HT-29 (cell line): ENCODE results near the gene GLOD4. TPM values are rescaled to one million over a fixed set of nuclear protein-coding genes. Genes with fewer than 3 reads are reported as not detected.
"Not testable (repeated sequence)": the region's sequence is repeated elsewhere in the genome, so short reads cannot be mapped to it uniquely, and the experiment has no call there.

ENCODE experiments used
- DNase-seq: peaks from one replicate; pipeline ENCODE4 v3.0.0-alpha.2; 2015; ENCODE audit warnings: low spot score
- total RNA-seq: library from RNA; depleted of rRNA; stranded (reverse); fragments of >200 nt; shearing (Covaris generic); gene quantifications from 2 replicates; pipeline ENCODE4 v1.2.3, GENCODE V29; 2014

GLOD4 gene
- total RNA-seq, 1 experiment from 2014 or later, result 22.8 TPM

DNA sequence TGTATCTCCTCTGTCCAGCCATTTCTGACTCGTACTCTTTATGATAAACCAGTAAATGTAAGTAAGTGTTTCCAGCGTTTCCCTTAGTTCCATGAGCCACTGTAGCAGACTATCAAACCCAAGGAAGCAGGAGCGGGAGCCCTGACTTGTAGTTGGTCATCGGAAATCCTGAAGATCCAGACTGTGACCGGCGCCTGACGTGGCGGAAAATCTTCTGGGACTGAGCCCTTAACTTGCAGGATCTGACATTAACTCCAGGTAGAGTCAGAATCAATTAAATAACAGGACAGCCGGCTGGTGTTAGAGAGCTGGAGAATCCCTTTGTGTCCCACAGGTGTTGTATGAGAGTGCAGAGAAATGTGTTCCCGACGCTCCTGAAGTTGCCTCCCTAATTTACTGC lies 4.0 kb downstream of the GLOD4 start:
- DNase-seq, result no peak

DNA sequence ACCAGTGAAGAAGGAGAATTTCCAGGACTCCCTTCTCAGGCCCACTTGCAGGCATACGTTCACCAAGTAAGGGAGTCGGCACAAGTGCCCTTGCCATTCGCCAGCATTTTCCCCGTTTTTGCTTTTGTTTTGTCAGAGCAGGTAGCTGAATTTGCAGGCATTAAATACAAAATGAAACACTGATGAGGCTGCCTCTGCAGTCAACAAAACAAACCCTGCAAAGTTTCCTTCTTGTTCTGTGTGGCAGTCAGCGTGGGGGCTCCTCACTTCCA lies 7.8 kb downstream of the GLOD4 start:
- DNase-seq, result no peak

DNA sequence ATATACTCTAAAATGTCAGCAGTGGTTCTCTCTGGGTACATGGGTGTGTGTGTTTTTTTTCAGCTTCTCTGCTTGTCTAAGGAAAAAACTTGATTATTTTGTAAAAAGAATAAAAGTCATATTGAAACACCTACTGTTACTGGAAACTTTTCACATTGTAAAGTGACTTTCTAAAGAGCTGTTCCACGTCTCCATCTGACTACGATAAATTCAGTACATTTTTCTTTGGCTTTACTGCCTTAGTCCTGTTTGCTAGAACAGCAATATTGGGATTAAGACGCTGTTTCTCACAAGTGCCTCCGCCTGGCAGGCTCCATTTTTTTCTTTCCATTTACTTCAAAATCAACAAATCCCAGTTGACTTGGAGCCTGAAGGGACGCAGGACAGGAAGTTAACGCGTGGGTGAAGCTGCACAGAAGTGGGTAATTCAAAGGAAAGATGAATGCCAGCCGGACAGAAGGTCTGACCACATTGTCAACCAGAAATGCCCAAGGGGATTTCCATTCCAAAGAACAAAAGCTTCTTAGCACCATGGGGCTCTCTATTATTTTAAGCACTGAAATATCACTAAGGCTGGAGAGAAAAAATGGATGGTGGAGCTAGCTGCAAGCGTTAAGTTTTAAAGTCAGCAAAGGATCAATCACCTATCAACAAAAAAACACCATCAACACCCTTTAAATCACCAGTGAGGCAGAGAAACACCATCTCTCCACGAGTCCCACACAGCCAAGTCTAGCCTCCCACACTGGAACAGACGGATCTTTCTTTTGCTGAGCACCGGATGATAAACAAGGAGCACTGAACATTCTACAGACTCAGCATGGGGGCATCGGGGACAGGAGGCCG lies 8.4 kb downstream of the GLOD4 start:
- DNase-seq, result no peak

DNA sequence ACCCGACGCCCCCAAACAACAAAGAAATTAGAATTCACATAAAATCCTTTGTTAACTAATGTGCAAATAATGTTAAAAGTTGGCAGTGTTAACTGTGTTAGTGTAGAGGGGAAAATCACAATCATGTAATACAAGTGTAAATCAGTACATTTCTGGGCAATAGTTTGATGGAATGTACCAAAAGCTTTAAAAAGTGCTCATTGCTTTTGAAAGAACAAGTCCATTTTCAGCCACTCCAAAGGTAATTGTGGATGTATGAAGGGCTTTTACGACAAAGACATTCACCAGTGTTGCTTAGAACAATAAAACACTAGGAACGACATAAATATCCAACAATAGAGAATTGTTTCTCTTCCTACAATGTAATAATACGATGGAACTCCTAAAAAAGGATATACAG lies 9.1 kb downstream of the GLOD4 start:
- DNase-seq, result no peak

DNA sequence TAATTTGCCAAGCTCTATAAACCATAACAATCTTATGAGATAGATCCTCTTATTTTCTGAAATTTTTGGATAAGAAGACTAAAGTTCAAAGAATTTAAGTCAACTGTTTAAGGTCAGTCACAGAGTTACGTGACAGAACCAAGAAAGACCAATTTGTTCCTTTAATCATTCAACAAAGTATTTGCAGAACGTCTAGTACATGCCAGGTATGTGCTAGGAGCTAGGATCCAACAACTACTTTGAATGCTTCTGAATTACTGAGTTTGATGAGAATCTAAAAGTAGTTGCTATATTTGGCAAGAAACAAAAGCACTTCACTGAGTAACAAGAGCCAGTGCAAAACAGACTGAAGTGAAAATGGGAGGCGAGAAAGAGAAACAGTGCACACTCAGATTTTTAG lies 15.0 kb downstream of the GLOD4 start:
- no peak for DNase-seq

DNA sequence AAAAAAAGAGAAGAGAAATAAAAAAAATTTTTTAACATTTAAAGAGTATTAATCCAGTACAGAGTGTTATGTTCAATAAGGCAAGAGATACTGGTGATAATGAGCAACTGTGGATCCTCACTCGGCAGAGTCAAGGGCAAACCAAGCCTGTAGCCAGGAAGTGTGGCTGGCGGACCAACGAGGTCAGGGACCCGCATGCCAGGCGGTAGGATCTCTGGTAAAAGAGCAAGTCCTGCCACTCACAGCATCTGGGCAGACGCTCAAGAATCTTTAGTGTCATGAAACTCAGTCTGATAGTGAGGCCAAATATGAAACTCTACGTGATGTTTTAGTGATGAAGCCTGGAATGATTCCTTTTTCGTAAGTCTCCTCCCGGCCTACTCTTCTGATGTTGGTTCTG lies 21.7 kb downstream of the GLOD4 start:
- no peak for DNase-seq

DNA sequence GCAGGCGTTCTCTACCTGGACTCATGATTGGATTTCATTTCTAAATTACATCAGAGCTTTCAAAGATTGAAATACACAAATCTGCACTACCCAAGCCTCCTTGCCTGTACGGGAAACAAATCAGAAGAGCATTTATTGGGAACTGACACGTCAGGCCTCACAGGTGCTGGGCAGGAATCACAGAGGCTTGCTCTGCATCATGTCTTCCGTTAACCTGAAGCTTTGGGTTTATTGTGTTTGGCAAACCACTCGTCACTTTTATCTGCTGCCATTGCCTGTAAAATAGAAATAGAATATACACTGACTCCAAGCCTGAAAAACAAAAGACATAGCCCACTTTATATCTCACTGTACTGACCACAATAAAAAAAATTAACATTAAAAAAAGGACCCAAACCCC lies 22.1 kb downstream of the GLOD4 start:
- no peak for DNase-seq

DNA sequence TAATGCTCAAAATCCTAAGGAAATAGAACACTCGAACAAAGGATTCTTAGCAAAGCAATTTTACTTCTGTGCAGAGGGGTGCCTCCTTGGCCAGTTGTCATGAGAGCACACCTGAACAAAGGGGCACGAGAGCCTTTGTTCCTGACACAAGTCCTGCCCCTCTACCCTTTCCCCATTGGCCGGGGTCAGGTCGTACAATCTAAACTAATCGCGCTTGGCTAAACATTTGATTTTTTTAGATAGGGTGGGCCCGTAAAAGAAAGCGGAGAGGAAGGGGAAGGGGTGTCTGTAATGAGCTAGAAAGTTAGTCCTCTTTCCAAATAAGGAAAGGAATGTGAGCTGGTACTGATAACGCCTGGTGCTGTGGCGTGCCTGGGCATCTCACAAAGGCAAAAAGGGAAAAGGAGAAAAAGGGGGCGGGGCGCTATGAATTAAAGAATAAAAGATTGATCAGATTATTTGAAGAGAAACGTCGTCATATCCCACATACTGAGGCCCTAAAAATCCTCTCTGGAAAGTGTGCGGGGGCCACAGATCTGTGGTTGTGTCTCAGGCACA lies 26.0 kb downstream of the GLOD4 start:
- DNase-seq, result not testable (repeated sequence)

DNA sequence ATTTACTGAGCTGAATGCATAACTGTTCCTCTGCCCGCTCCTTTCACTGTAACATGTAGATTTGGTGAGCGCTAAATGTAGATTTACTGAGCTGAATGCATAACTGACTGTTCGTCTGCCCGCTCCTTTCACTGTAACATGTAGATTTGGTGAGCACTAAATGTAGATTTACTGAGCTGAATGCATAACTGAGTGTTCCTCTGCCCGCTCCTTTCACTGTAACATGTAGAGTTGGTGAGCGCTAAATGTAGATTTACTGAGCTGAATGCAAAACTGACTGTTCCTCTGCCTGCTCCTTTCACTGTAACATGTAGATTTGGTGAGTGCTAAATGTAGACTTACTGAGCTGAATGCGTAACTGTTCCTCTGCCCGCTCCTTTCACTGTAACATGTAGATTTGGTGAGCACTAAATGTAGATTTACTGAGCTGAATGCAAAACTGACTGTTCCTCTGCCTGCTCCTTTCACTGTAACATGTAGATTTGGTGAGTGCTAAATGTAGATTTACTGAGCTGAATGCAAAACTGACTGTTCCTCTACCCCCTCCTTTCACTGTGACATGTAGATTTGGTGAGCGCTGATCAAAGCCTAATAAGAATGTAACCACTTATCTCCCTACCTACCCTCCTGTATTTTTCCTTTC lies 26.6 kb downstream of the GLOD4 start:
- DNase-seq, result not testable (repeated sequence)

DNA sequence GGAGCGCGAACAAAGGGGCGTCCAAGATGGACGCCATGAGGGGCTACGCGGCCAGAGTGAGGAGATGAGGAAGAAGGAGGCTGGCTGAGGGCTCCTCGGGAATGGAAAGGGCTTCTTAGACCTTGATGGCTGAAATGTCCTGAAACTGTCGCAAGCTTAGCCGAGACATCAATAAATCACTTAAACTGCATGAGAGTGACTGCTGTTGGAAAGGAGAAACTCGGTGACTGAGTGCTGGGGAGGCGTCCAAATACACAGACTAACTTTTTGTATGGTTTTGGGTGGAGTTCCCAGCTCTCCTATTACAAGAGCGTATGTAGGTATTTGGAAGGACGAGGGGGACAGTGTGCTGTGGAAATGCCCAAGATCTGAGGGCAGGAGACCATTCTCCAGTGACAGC lies 28.7 kb downstream of the GLOD4 start:
- no peak for DNase-seq

DNA sequence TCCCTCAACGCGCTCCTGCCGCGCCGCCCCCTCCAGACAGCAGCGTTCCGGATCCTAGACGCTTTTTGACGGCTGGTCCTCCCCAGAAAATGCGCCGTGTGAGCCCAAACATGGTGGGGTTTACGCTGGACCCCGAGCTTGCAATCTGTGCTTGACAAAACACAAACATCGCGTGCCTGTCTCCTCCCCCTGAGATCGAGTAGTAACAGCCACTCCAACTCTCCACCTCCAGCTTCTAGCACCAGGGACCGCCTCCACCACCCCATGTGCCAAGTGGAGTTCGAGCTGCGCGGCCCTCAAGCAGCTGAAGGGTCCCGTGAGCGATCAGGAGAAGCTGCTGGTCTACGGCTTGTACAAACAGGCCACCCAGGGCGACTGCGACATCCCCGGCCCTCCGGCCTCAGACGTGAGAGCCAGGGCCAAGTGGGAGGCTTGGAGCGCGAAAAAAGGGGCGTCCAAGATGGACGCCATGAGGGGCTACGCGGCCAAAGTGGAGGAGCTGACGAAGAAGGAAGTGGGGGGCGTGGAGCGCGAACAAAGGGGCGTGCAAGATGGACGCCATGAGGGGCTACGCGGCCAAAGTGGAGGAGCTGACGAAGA lies 29.4 kb downstream of the GLOD4 start:
- no peak for DNase-seq

DNA sequence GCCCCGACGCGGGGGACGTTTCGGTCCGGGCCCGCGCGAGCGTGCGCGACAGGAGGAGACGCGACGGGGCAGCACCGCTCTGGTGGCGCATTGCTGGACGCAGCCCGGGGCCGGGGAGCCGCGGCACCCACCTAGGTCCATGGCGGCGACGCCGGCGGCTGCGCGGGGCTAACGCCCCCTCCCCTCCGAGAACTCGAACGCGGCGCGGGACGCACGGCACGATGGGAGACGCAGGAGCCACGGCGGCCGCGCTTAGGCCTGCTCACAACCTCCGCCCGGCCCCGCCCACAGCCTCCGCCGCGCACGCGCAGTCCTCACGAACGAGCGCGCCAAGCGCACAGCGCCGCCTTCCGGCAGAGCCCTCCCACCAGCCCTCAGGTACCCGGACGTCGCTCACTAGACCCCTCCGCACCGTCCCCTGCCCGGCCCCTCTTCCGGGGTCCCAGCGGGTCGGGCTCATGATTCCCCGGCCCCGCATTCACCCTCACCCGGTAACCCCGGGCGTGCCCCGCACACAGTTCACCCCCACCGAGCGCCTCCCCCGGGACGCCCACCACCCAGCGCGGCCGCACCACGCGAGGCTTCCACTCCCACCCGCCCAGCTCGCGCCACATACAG lies 30.0 kb downstream of the GLOD4 start, which contains the start of gene GEMIN4:
Gene GEMIN4, minus strand, starts transcription at position 263 of the 618 bp plus-strand sequence. Its CDS starts 122 bp downstream, at position 141.
- peak; percentile 84 for DNase-seq

DNA sequence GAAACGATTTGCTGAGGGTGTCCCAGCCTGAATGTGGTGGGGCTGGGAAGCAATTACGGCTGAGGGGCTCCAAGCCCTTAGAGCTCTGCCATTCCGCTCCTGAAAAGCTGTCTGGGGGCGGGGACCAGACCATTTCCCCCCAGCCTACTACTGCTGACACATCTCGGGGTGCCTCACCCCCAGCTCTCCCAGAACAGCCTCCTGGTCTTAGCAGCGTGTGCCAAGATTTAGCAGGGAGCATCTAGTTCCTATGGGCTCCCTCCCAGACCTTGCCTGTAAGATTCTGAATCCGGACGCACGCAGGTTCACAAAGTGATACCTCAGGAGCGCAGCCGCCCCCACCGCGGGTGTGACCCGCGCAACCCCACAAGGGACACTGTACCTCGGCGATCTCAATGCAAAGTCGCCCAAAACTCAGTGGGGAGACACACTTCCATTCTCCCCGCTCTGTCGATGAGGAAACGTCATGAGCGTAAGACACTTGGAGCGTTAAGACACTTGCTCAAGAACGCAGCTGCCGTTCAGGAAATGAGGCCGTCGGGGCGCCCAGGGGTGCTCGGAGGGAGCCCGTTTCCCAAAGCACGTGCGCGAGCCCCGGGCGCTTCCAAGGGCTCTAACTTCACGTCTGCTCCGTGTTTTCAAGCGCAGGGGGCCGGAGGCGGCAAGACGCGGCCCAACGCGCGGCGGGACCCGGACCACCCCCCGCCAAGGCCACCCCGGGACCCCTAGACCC lies 30.6 kb downstream of the GLOD4 start:
- peak; percentile 47 for DNase-seq

DNA sequence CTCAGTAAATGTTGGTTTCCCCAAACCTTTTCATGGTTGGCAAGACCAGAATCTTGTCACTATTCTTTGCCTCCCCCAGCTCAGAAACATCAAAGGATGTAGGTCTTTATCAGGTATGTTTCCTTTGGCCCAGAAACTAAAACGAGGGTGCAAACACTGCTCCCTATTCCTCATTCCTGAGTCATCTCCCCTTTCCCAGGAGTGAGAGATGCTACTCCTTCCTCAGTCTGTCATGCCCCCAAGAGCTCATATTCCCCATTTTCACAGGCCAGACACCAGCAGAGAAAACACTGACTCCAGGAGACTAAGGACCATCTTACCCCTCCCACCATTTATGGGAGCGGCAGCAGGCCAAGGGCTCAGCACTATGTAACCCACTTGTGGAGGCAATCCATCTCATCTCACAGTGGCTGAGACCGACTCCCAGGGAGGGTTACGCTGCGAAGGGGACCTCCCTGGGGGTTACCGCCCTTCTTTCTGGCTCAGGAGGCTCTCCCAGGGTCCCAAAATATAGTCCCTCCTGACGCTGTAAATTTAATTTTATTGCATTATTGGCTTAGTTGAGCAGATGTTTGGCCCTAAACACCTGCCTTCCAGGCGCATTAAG lies 31.5 kb downstream of the GLOD4 start:
- no peak for DNase-seq

DNA sequence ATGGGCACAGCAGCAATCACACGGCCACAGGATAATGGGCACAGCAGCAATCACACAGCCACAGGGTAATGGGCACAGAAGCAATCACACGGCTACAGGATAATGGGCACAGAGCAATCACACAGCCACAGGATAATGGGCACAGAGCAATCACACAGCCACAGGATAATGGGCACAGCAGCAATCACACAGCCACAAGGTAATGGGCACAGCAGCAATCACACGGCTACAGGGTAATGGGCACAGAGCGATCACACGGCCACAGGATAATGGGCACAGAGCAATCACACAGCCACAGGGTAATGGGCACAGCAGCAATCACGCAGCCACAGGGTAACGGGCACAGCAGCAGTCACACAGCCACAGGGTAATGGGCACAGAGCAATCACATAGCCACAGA lies 32.7 kb downstream of the GLOD4 start:
- DNase-seq, result not testable (repeated sequence)

DNA sequence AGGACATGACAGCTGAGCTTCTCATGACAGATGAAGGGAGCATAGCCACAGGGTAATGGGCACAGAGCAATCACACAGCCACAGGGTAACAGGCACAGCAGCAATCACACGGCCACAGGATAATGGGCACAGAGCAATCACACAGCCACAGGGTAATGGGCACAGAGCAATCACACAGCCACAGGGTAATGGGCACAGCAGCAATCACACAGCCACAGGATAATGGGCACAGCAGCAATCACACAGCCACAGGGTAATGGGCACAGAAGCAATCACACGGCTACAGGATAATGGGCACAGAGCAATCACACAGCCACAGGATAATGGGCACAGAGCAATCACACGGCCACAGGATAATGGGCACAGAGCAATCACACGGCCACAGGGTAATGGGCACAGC lies 33.5 kb downstream of the GLOD4 start:
- not testable (repeated sequence) for DNase-seq

DNA sequence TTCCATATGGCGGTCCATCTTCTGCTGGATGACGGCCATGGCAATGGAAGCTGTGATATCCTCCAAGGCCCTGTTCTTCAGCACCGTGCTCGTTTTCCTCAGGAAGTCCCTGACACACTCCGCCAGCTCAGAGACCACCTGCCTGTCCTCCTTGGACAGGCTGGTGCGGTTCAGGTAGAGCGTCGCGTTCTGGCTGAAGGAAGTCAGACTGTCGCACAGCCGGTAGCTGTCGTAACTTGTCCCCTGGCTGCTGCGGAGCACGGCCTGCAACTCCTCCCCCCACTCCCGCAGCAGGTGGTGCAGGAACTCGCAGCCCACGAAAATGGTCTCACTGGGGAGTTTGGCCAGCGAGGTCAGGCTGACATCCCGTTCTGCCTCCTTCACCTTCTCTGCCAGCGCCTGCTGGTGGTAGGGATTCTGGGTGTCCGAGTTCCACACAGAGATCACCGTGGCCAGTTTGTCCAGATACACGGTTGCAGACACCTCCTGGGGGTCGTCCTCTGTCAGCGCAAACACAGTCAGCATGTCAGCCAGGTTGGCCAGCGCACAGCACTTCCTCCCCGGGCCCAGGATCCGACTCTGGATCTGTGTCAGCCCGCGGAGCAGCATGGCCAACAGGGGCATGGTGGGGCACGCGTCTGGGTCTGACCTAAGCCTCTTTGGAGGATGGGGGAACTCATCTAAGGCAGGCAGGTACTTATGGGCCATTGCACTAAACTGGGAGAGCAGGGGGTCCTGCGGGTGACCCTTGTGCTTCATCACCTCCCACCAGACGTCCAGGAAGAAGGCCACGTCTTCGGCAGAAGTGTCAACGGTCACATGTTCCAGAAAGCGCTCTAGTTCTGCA lies 35.1 kb downstream of the GLOD4 start:
- no peak for DNase-seq

DNA sequence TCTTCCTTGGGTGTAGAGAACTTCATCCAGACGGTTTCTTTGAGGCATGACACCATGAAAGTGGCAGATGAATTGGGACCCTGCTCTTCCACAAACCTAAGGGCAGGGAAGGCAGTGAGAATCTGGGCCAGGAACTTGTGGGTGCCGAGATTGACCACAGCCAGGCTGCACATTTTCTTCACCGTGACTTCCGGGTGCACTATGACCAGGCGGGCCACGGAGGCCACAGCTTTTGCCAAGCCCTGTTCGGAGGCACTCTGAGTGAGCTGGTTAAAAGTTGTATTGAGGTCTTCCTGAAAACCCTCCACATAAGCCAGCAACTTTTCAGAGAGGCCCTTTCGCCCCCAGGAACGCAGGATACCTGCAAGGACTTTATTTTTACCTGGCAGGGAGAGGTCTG lies 35.9 kb downstream of the GLOD4 start:
- no peak for DNase-seq

DNA sequence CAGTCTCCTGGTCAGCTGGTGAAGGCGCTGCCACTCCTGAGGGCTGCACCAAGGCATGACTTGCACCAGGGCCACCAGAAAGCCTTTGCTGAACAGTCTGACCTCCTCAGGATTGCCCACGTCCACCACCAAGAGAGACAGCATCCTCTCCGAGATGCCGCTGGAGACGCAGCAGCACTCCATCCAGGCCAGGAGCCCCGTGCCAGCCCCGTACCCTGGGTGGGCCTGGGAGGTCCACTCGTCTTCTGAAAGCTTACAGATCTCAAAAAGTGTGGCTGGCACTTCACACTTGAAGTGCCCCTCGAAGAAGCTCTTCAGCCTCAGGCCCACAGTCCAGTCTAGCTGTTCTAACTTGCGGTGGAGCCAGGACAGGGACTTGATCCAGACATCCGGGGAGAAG lies 36.7 kb downstream of the GLOD4 start:
- DNase-seq, result no peak

DNA sequence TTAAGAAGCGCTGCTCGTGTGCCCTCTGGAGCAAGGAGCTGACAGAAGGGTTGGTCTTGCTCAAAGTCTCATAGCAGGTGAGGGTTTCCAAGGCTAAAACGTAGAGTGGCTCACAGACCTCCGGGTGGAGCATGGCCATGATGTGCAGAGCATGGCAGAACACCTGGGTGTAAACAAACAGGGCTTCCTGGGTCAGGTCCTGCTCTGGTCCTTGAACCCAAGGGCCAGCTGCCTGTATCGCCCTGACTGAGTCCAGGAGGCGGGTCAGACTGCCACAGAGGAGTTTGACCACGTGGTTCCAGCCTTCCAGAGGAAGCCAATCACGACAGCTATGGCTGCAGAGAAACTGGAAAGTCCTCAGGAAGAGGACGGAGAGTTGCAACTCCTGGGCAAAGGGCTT lies 37.1 kb downstream of the GLOD4 start:
- no peak for DNase-seq
